Activated CD4-positive, alpha-beta T cell treated with anti-CD3 and anti-CD28 coated beads, Interleukin-10, Interleukin-2, amounts not matched to agents 100 ng/mL and 50 ng/mL, durations not matched to agents 16 hours and 8 hours (primary cell): ENCODE results near the gene EIF1AX.
"Not testable (repeated sequence)": the region's sequence is repeated elsewhere in the genome, so short reads cannot be mapped to it uniquely, and the experiment has no call there.

Experiments used
- DNase-seq: peaks from one replicate; pipeline ENCODE4 v3.0.0-alpha.2; 2020

Gene EIF1AX

GRCh38 chrX:20141281-20142220 is at the start of gene EIF1AX:
Gene EIF1AX (minus strand): TSS chrX:20141838. CDS start chrX:20141640, 198 bp downstream.
- DNase-seq: peak; percentile 100

GRCh38 chrX:20189171-20189570 is 47.5 kb upstream of the EIF1AX start:
- no peak for DNase-seq

GRCh38 chrX:20181598-20182329 is 40.1 kb upstream of the EIF1AX start:
- peak; percentile 50 for DNase-seq

GRCh38 chrX:20177093-20177492 is 35.5 kb upstream of the EIF1AX start:
- no peak for DNase-seq

GRCh38 chrX:20173856-20174255 is 32.2 kb upstream of the EIF1AX start:
- DNase-seq: no peak

- no peak for DNase-seq
Observed at GRCh38 chrX:20173313-20173712, 31.7 kb upstream of the EIF1AX start.

- DNase-seq: no peak
Observed at GRCh38 chrX:20171887-20172286, 30.2 kb upstream of the EIF1AX start.

- DNase-seq: not testable (repeated sequence)
Observed at GRCh38 chrX:20162516-20162915, 20.9 kb upstream of the EIF1AX start.

GRCh38 chrX:20159797-20160385 is 18.3 kb upstream of the EIF1AX start:
- DNase-seq: no peak

GRCh38 chrX:20151689-20152088 is 10.1 kb upstream of the EIF1AX start:
- no peak for DNase-seq

GRCh38 chrX:20149326-20149725 is 7.7 kb upstream of the EIF1AX start:
- DNase-seq: no peak

- DNase-seq: no peak
Observed at GRCh38 chrX:20147561-20147960, 5.9 kb upstream of the EIF1AX start.

- DNase-seq: peak; percentile 30
Observed at GRCh38 chrX:20144491-20144890, 2.9 kb upstream of the EIF1AX start.

GRCh38 chrX:20143561-20143960 is 1.9 kb upstream of the EIF1AX start:
- DNase-seq: no peak

- DNase-seq: no peak
Observed at GRCh38 chrX:20143111-20143510, 1.5 kb upstream of the EIF1AX start.

- peak; percentile 25 for DNase-seq
Observed at GRCh38 chrX:20140420-20140819, 1.2 kb downstream of the EIF1AX start.

GRCh38 chrX:20139966-20140365 is 1.7 kb downstream of the EIF1AX start:
- DNase-seq: no peak

GRCh38 chrX:20135944-20136343 is 5.7 kb downstream of the EIF1AX start:
- no peak for DNase-seq

- DNase-seq: no peak
Observed at GRCh38 chrX:20132666-20133065, 9.0 kb downstream of the EIF1AX start.

GRCh38 chrX:20130357-20130756 is 11.3 kb downstream of the EIF1AX start:
- no peak for DNase-seq

- DNase-seq: no peak
Observed at GRCh38 chrX:20129547-20129946, 12.1 kb downstream of the EIF1AX start.

- DNase-seq: no peak
Observed at GRCh38 chrX:20128670-20129069, 13.0 kb downstream of the EIF1AX start.

- not testable (repeated sequence) for DNase-seq
Observed at GRCh38 chrX:20127440-20127839, 14.2 kb downstream of the EIF1AX start.

- not testable (repeated sequence) for DNase-seq
Observed at GRCh38 chrX:20126833-20127232, 14.8 kb downstream of the EIF1AX start.
